ENCODE results near the gene SOHLH2.

DNA sequence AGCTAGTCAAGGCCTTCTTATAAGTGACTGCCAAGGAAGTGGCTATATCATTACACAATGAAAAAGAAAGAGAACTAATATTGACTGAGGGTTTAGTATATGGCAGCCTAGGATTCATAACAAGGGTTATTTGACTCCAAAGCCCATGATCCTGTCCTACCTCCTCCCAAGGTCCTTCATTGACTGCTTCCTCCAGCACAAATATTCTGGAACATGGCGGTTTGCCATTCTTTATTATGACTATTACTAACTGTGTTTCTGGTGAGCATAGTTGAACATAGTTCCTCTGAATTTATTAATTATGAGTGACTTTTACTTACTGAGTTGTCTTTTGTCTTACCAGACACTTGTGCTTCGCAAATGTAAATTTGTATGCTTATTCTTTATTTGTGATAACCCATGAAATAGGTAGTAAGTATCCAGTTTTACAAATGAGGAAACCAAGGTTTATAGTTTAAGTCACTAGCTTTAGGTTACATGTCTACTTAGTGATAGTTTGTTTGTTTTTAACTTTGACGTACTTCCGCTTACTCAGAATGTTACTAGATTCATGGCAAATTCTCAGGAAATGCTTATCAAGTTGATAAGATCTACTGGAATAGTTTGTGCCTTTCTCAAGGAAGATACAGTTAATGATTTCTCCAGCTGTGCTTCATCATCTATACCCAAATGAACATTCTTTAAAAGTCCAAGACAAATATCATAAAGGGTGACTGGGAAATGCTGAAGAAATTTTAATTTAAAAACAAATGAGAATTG lies 67.7 kb downstream of the SOHLH2 start:
- TF ChIP-seq POLR2A (IDR thresholded peaks at IDR 0.05; ENCODE audit: low read depth, low read length) (no peak), TAF1 (IDR thresholded peaks at IDR 0.05; ENCODE audit: low read depth, low read length) (no peak)

All from GM12891 (cell line).